Activated naive CD8-positive, alpha-beta T cell treated with anti-CD3 and anti-CD28 coated beads, Interleukin-2, amount 50 U/mL, for 16 hours (primary cell): ENCODE measurements around the gene GOLGA8F.
"Not testable (repeated sequence)": the region's sequence is repeated elsewhere in the genome, so short reads cannot be mapped to it uniquely, and the experiment has no call there.

Experiments
- DNase-seq: peaks from one replicate; pipeline ENCODE4 v3.0.0-alpha.2; 2020; ENCODE audit warnings: low read depth, low spot score

The GOLGA8F gene, protein sequence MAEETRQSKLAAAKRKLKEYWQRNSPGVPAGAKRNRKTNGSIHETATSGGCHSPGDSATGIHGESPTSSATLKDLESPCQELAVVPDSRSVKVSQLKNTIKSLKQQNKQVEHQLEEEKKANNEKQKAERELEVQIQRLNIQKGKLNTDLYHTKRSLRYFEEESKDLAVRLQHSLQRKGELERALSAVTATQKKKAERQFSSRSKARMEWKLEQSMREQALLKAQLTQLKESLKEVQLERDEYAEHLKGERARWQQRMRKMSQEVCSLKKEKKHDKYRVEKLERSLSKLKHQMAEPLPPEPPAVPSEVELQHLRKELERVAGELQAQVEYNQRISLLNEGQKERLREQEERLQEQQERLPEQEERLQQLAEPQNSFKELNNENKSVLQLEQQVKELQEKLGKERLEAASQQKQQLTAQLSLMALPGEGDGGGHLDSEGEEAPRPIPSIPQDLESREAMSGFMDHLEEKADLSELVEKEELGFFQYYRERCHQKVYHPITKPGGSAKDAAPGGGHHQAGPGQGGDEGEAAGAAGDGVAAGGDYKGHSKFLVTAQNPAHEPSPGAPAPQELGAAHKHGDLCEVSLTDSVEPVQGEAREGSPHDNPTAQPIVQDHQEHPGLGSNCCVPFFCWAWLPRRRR

GRCh38 chr15:28378364-28378763, at the start of gene GOLGA8F:
GOLGA8F (plus strand) TSS chr15:28378664; CDS start chr15:28378762, 98 bp downstream.
- not testable (repeated sequence) for DNase-seq

- not testable (repeated sequence) for DNase-seq
These were observed 20.5 kb upstream of the GOLGA8F start, which contains the start of gene GOLGA6L24 for GRCh38 chr15:28357984-28358383. GOLGA6L24 (minus strand) TSS chr15:28358084; CDS start chr15:28358023, 61 bp downstream.

- DNase-seq = not testable (repeated sequence)
These were observed 13.0 kb upstream of the GOLGA8F start for GRCh38 chr15:28365502-28365901.

- DNase-seq = not testable (repeated sequence)
These were observed 1.6 kb downstream of the GOLGA8F start for GRCh38 chr15:28380053-28380452.

DNA sequence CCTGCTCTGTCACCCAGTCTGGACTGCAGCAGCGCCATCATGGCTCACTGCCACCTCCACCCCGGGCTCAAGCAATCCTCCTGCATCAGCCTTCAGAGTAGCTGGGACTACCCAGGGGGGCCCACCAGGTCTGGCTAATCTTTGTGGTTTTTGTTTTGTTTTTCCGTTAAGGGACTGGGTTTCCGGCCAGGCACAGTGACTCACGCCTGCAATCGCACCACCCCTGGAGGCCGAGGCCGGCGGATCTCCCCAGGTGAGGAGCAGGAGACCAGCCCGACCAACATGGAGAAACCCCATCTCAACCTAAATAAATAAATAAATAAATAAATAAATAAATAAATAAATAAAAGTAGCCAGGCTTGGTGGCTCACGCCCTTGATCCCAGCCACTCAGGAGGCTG, 17.6 kb downstream of the GOLGA8F start:
- not testable (repeated sequence) for DNase-seq

DNA sequence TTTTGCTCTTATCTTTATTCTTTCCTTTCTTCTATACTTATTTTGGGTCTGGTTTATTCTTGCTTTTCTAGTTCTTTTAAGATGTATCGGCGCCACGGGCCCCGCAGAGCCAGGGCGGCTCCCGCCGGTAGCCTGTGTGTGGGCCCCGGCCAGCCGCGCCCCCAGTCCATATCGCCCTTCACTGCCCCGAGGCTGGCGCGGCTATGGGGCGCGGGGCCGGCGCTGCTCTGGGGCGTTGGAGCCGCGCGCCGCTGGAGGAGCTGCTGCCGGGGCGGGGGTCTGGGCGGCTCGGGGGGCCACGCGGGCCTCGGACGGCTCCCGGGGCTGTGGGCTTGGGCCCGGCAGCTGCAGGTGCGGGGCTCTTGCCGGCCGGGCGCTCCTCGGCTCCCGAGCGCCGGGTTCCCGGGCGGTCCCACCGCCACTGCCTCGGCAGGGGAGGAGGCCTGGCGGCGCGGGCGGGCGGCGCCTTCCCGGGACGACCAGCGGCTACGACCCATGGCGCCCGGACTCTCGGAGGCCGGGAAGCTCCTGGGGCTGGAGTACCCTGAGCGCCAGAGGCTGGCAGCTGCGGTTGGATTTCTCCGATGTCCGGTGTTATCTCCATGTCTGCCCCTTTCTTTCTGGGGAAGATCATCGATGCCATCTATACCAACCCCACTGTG, 24.4 kb downstream of the GOLGA8F start:
- DNase-seq = not testable (repeated sequence)

- DNase-seq = not testable (repeated sequence)
These were observed 42.0 kb downstream of the GOLGA8F start for GRCh38 chr15:28420470-28420869.

DNA sequence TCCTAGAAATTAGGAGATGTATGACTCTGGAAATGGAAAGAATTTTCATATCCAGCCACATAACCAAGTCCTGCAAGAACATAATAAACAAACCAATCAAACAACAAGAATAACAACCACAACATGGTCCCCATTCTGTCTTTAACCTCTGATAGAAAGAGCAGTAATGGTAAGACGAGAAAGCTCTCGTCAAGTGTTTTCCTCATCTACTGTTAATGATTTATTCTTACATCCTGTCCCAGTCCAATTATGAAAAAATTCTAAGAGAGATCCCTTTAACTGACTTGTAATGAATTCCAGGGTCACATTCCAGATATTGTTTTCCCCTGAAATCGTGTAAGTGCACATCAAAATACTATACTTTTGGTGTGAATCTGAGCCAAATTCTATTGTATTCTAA, 57.1 kb downstream of the GOLGA8F start:
- not testable (repeated sequence) for DNase-seq
